MCF 10A (cell line): Measurements from ENCODE around the gene RTN4RL2. TPM values are rescaled to one million over a fixed set of nuclear protein-coding genes. Genes with fewer than 3 reads are reported as not detected.

Source experiments
- BruUV-seq: library from RNA; stranded (reverse); fragments of 400-500 nt; replicated peaks from 2 replicates; lab custom pipeline; 2021; lab: Mats Ljungman, UMichigan
- CTCF ChIA-PET: fragments of 300-600 bp; sonication (Branson Sonifier 250); formaldehyde crosslinking; extraction: SDS; loops from one replicate; lab custom pipeline; 2021; ENCODE audit warnings: antibody characterized with exemption, inconsistent platforms; lab: Yijun Ruan, JAX
- POLR2A ChIA-PET: fragments of 300-600, 350-650 bp; sonication (Branson Sonifier 250); formaldehyde crosslinking; extraction: SDS; loops from one replicate; lab custom pipeline; 2020; ENCODE audit warnings: antibody characterized with exemption, inconsistent platforms; lab: Yijun Ruan, JAX
- DNase-seq: peaks from one replicate; pipeline ENCODE4 v3.0.0-alpha.2; 2018; ENCODE audit not compliant: unreplicated experiment
- H3K27ac Mint-ChIP-seq: one replicate; pipeline ENCODE4 v1.8.0; 2022; ENCODE audit warnings: mild to moderate bottlenecking, low read depth, mixed read lengths; ENCODE audit not compliant: unreplicated experiment
- H3K27me3 Mint-ChIP-seq: one replicate; pipeline ENCODE4 v1.8.0; 2022; ENCODE audit warnings: mixed read lengths; ENCODE audit not compliant: insufficient read depth, unreplicated experiment
- H3K36me3 Mint-ChIP-seq: one replicate; pipeline ENCODE4 v1.8.0; 2022; ENCODE audit warnings: mild to moderate bottlenecking, moderate library complexity, mixed read lengths; ENCODE audit not compliant: insufficient read depth, unreplicated experiment
- H3K4me1 Mint-ChIP-seq: one replicate; pipeline ENCODE4 v1.8.0; 2022; ENCODE audit warnings: mixed read lengths; ENCODE audit not compliant: insufficient read depth, unreplicated experiment
- H3K4me3 Mint-ChIP-seq: one replicate; pipeline ENCODE4 v1.8.0; 2022; ENCODE audit warnings: mild to moderate bottlenecking, moderate library complexity, mixed read lengths; ENCODE audit not compliant: unreplicated experiment
- H3K9me3 Mint-ChIP-seq: one replicate; pipeline ENCODE4 v1.8.0; 2022; ENCODE audit warnings: mixed read lengths; ENCODE audit not compliant: unreplicated experiment
- intact Hi-C: fragments of 100-400 bp; cut with micrococcal nuclease; formaldehyde crosslinking; loops from 2 replicates; pipeline ENCODE4 v1.14.1; 2022
- total RNA-seq: library from RNA; stranded (reverse); gene quantifications from 2 replicates; pipeline ENCODE4 v1.2.3, GENCODE V29; 2022
- TF ChIP-seq, protein P1 (sequence below): fragments of 200-600 bp; IDR thresholded peaks from one replicate; pipeline ENCODE4 v1.8.0; 2022; ENCODE audit warnings: antibody characterized with exemption, mild to moderate bottlenecking; ENCODE audit not compliant: unreplicated experiment

Gene RTN4RL2
- total RNA-seq, 1 experiment from 2014 or later = 2.0 TPM

GRCh38 chr11:57504511-57504910, 44.2 kb downstream of the RTN4RL2 start:
- no peak for DNase-seq
- no peaks in the 10 kb centered on the region for H3K27me3 Mint-ChIP-seq
- ChIA-PET CTCF (interaction anchor here (0.7 to 3.0 kb wide), 4 partner anchors 11 to 47 kb away, joined by 4 to 30 read pairs (median 11); no protein-coding TSS in a partner anchor), POLR2A (interaction anchor here (0.6 kb wide), 1 partner anchor 1287 kb away, joined by 3 read pairs; no protein-coding TSS in a partner anchor)
- no TSS peak for BruUV-seq
- H3K36me3 Mint-ChIP-seq = no peaks in the 10 kb centered on the region
- H3K27ac Mint-ChIP-seq = no peak overlapping the region
- peaks cover 8% of the 10 kb centered on the region for H3K4me1 Mint-ChIP-seq
- TF ChIP-seq, protein P1, sequence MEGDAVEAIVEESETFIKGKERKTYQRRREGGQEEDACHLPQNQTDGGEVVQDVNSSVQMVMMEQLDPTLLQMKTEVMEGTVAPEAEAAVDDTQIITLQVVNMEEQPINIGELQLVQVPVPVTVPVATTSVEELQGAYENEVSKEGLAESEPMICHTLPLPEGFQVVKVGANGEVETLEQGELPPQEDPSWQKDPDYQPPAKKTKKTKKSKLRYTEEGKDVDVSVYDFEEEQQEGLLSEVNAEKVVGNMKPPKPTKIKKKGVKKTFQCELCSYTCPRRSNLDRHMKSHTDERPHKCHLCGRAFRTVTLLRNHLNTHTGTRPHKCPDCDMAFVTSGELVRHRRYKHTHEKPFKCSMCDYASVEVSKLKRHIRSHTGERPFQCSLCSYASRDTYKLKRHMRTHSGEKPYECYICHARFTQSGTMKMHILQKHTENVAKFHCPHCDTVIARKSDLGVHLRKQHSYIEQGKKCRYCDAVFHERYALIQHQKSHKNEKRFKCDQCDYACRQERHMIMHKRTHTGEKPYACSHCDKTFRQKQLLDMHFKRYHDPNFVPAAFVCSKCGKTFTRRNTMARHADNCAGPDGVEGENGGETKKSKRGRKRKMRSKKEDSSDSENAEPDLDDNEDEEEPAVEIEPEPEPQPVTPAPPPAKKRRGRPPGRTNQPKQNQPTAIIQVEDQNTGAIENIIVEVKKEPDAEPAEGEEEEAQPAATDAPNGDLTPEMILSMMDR = no peak
- H3K4me3 Mint-ChIP-seq = no peak overlapping the region
- no peaks in the 10 kb centered on the region for H3K9me3 Mint-ChIP-seq
- intact Hi-C loops = no loop called here

DNA sequence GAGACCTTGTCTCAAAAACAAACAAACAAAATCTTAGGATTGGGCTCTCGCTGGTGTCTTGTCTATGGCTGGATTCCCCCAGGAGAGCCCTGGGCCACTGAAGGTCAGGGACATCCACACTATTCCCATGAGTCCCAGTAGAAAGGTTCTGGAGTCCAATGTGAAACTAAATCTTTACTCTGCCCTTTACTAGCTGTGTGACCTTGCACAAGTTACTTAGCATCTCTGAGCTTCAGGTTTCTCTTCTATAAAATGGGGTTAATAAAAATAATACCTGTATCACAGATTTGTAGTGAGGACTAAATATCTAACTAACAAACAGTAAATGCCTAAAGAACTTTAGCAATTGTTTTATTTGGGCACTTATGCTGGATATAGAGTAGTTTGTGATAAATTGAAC, 46.2 kb downstream of the RTN4RL2 start:
- ChIA-PET CTCF (interaction anchor here (0.6 to 3.0 kb wide), 5 partner anchors 12 to 138 kb away, joined by 3 to 30 read pairs (median 4); no protein-coding TSS in a partner anchor), POLR2A (interaction anchor here (0.8 kb wide), 1 partner anchor 23 kb away, joined by 3 read pairs; no protein-coding TSS in a partner anchor)
- intact Hi-C loops = no loop called here
- Mint-ChIP-seq H3K9me3 (no peaks in the 10 kb centered on the region), H3K36me3 (no peaks in the 10 kb centered on the region), H3K4me1 (no peaks in the 10 kb centered on the region), H3K27ac (no peak overlapping the region), H3K27me3 (no peaks in the 10 kb centered on the region), H3K4me3 (no peak overlapping the region)
- BruUV-seq = no TSS peak
- DNase-seq = no peak
- TF ChIP-seq, protein P1 = no peak

- H3K27me3 Mint-ChIP-seq = no peaks in the 10 kb centered on the region
- no peaks in the 10 kb centered on the region for H3K9me3 Mint-ChIP-seq
- no peaks in the 10 kb centered on the region for H3K36me3 Mint-ChIP-seq
- ChIA-PET POLR2A (no interaction called here), CTCF (interaction anchor here (1.2 to 2.5 kb wide), 3 partner anchors 15 to 51 kb away, joined by 5 to 11 read pairs (median 9); no protein-coding TSS in a partner anchor)
- no peak overlapping the region for H3K4me3 Mint-ChIP-seq
- H3K4me1 Mint-ChIP-seq = no peaks in the 10 kb centered on the region
- no TSS peak for BruUV-seq
- no peak for DNase-seq
- intact Hi-C loops = no loop called here
- TF ChIP-seq, protein P1 = no peak
- H3K27ac Mint-ChIP-seq = no peak overlapping the region
These were observed 48.2 kb downstream of the RTN4RL2 start for GRCh38 chr11:57508341-57509170.

DNA sequence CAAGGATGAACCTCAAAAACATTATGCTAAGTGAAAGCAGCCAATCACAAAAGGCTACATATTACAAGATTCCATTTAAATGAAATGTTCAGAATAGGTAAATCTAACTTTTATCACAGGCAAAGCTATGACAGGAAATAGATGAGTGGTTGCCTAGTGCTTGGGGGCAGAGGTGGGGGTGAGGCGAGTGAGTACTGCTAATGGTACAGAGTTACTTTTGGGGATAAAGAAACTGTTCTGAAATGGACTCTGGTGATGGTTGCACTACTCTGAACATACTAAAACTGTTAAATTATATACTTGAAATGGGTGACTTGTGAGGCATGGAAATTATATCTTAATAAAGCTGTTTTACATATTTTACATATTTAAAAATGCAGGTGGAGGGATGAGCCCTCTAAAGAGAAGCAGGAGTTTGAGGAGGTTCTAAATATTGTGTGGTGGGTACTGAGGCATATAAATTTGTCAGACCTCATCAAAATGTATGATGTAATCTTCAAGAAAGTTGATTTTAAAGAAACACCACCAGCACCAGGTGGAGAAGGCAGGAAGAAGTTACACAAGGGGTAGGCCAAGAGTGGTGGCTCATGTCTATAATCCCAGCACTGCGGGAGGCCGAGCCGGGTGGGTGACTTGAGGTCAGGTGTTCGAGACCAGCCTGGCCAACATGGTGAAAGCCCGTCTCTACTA, 51.6 kb downstream of the RTN4RL2 start:
- no peak overlapping the region for H3K27ac Mint-ChIP-seq
- no TSS peak for BruUV-seq
- ChIA-PET POLR2A (no interaction called here), CTCF (interaction anchor here (0.7 to 2.6 kb wide), 6 partner anchors 8 to 413 kb away, joined by 3 to 21 read pairs (median 7); no protein-coding TSS in a partner anchor)
- no peaks in the 10 kb centered on the region for H3K27me3 Mint-ChIP-seq
- intact Hi-C loops = no loop called here
- no peaks in the 10 kb centered on the region for H3K4me1 Mint-ChIP-seq
- no peaks in the 10 kb centered on the region for H3K36me3 Mint-ChIP-seq
- H3K9me3 Mint-ChIP-seq = no peaks in the 10 kb centered on the region
- no peak for DNase-seq
- no peak overlapping the region for H3K4me3 Mint-ChIP-seq
- TF ChIP-seq, protein P1 = no peak
